Measurements from ENCODE around the gene ESR2. TPM values are rescaled to one million over a fixed set of nuclear protein-coding genes. Genes with fewer than 3 reads are reported as not detected.

ESR2 gene
- polyA plus RNA-seq (2011; rRNA removed), result not detected in 2 replicates
- polyA minus RNA-seq (2011; rRNA and poly(A)+ RNA removed), result not detected in 2 replicates

GRCh38 chr14:64293976-64294671, at the start of gene ESR2:
Gene ESR2 (minus strand): TSS chr14:64294371. CDS start chr14:64282985, 11,386 bp downstream.
- DNase-seq (ENCODE audit: low read depth), result no peak
- POLR2A ChIA-PET, result no interaction called here
- peaks cover 16% of the 10 kb centered on the region for H3K27me3 ChIP-seq (ENCODE audit: control insufficient read depth, insufficient read depth, low read length)
- H3K36me3 ChIP-seq (ENCODE audit: control insufficient read depth, insufficient read depth, low read length), result no peaks in the 10 kb centered on the region
- CTCF ChIA-PET, result interaction anchor here (0.8 to 2.8 kb wide), 25 partner anchors 10 to 495 kb away, joined by 3 to 27 read pairs (median 3); no protein-coding TSS in a partner anchor
- TF ChIP-seq, protein P1, sequence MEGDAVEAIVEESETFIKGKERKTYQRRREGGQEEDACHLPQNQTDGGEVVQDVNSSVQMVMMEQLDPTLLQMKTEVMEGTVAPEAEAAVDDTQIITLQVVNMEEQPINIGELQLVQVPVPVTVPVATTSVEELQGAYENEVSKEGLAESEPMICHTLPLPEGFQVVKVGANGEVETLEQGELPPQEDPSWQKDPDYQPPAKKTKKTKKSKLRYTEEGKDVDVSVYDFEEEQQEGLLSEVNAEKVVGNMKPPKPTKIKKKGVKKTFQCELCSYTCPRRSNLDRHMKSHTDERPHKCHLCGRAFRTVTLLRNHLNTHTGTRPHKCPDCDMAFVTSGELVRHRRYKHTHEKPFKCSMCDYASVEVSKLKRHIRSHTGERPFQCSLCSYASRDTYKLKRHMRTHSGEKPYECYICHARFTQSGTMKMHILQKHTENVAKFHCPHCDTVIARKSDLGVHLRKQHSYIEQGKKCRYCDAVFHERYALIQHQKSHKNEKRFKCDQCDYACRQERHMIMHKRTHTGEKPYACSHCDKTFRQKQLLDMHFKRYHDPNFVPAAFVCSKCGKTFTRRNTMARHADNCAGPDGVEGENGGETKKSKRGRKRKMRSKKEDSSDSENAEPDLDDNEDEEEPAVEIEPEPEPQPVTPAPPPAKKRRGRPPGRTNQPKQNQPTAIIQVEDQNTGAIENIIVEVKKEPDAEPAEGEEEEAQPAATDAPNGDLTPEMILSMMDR (IDR thresholded peaks at IDR 0.05; ENCODE audit: insufficient read depth, low read depth, low read length), result peak; percentile 42; the same call in 1 of the 2 replicates
- peak within 1 kb of the TSS; percentile 23 for H3K4me3 ChIP-seq (ENCODE audit: low read depth, low read length)

DNA sequence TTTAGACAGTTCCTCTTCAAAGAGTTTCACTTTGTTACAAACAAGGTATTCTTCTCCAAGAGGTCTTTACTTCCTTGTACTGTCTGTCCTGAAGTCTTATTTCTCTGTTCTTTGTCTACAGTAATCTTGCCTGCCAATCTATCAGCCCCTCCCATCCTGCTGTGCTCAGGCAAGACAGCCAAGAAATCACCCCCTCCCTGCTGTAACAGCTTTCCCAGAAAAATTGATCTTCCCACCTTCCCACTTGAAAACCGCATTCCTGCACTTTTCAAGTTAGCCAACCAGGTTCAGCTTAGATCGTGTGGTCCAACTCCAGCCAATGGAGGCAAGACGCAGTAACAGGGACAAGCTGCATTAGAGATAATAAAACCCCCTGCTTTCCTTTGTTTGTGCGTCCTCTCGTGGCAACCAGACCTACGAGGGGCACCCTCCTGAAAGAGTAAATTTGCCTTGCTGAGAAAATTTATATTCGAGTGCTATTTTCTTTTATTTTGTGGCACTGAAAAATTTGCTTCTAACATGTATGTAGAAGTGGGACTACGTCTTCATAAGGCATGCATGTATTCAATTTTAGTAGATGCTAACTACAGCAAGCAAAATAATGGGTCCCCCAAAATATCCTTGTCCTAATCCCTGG, 46.5 kb upstream of the ESR2 start:
- no peak overlapping the region for H3K4me3 ChIP-seq (ENCODE audit: low read depth, low read length)
- ChIA-PET POLR2A (no interaction called here), CTCF (interaction anchor here (1.3 to 5.6 kb wide), 4 partner anchors 38 to 424 kb away, joined by 3 to 80 read pairs (median 15); no protein-coding TSS in a partner anchor)
- TF ChIP-seq, protein P1 (IDR thresholded peaks at IDR 0.05; ENCODE audit: insufficient read depth, low read depth, low read length), result no peak
- no peaks in the 10 kb centered on the region for H3K27me3 ChIP-seq (ENCODE audit: control insufficient read depth, insufficient read depth, low read length)
- DNase-seq (ENCODE audit: low read depth), result no peak
- no peaks in the 10 kb centered on the region for H3K36me3 ChIP-seq (ENCODE audit: control insufficient read depth, insufficient read depth, low read length)

DNA sequence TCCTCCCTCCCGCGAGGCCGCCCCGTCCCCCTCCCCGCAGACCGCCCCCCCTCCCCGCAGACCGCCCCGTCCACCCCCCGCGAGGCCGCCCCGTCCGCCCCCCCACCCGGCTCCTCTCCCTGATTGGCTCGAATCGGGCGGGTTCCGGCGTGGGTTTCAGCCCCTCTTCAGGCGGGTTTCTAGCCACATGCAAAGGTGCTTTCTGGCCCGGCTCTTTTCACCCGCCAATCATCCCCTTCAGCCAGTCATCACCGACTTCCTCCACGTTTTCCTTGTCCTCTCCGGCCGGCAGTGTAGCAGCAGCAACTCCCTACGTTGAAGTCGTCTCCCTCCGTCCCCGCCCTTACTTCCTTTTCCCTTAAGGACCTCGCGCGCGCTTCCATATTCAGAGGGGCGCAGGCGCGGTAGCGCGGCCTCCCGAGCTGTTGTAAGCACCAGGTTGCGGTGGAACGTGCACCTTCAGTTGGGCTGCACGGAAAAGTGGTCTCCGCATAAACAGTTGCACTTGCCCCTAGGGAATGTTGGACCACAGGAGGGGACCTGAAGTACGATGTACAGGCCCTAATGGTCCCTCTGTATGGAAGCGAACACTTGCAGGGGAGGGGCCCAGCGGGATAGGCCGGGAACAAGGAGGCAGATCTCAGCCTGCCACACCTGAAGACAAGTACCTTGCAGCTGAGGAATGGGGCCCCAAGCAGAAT, 44.6 kb upstream of the ESR2 start:
- no peaks in the 10 kb centered on the region for H3K27me3 ChIP-seq (ENCODE audit: control insufficient read depth, insufficient read depth, low read length)
- no peaks in the 10 kb centered on the region for H3K36me3 ChIP-seq (ENCODE audit: control insufficient read depth, insufficient read depth, low read length)
- DNase-seq (ENCODE audit: low read depth), result peak; percentile 93
- peak overlapping the region; percentile 56 for H3K4me3 ChIP-seq (ENCODE audit: low read depth, low read length)
- ChIA-PET POLR2A (interaction anchor here (0.7 kb wide), 1 partner anchor 139 kb away, joined by 5 read pairs; no protein-coding TSS in a partner anchor), CTCF (interaction anchor here (0.8 to 3.6 kb wide), 7 partner anchors 10 to 426 kb away, joined by 3 to 24 read pairs (median 3); no protein-coding TSS in a partner anchor)
- TF ChIP-seq, protein P1 (IDR thresholded peaks at IDR 0.05; ENCODE audit: insufficient read depth, low read depth, low read length), result no peak

- H3K4me3 ChIP-seq (ENCODE audit: low read depth, low read length), result peak overlapping the region; percentile 56
- H3K27me3 ChIP-seq (ENCODE audit: control insufficient read depth, insufficient read depth, low read length), result no peaks in the 10 kb centered on the region
- ChIA-PET CTCF (interaction anchor here (0.6 to 3.6 kb wide), 10 partner anchors 10 to 427 kb away, joined by 3 to 24 read pairs (median 3); no protein-coding TSS in a partner anchor), POLR2A (interaction anchor here (0.7 kb wide), 1 partner anchor 138 kb away, joined by 5 read pairs; no protein-coding TSS in a partner anchor)
- H3K36me3 ChIP-seq (ENCODE audit: control insufficient read depth, insufficient read depth, low read length), result no peaks in the 10 kb centered on the region
- DNase-seq (ENCODE audit: low read depth), result no peak
- TF ChIP-seq, protein P1 (IDR thresholded peaks at IDR 0.05; ENCODE audit: insufficient read depth, low read depth, low read length), result peak; percentile 30
These were observed 43.9 kb upstream of the ESR2 start for GRCh38 chr14:64337888-64338615.
